T-helper 17 cell (primary cell): ENCODE measurements around the gene AATK. TPM values are rescaled to one million over a fixed set of nuclear protein-coding genes. Genes with fewer than 3 reads are reported as not detected.
"Not testable (repeated sequence)": the region's sequence is repeated elsewhere in the genome, so short reads cannot be mapped to it uniquely, and the experiment has no call there.

Source experiments
- ATAC-seq: fragments of 150-1000 bp; cut with Tn5 transposase; 2 replicates; pipeline ENCODE4 v1.10.0; 2021; ENCODE audit warnings: mild to moderate bottlenecking, moderate library complexity
- DNase-seq, 3 donors: peaks; one replicate each; pipeline versions ENCODE4 v3.0.0 to v3.0.0-alpha.2; 2020 to 2021
- H3K9me3 ChIP-seq: one replicate; pipeline ENCODE4 v1.7.0; 2013; ENCODE audit warnings: low read length, mild to moderate bottlenecking; ENCODE audit not compliant: control insufficient read depth, poor library complexity, severe bottlenecking
- H3K27ac Mint-ChIP-seq: one replicate; pipeline ENCODE4 v1.8.0; 2022; ENCODE audit warnings: mild to moderate bottlenecking, moderate library complexity, mixed read lengths
- H3K27me3 Mint-ChIP-seq: one replicate; pipeline ENCODE4 v1.8.0; 2022; ENCODE audit warnings: mixed read lengths
- H3K36me3 Mint-ChIP-seq: one replicate; pipeline ENCODE4 v1.8.0; 2022; ENCODE audit warnings: low read depth, mixed read lengths
- H3K4me1 Mint-ChIP-seq: one replicate; pipeline ENCODE4 v1.8.0; 2022; ENCODE audit warnings: mild to moderate bottlenecking, mixed read lengths
- H3K4me3 Mint-ChIP-seq: one replicate; pipeline ENCODE4 v1.8.0; 2022; ENCODE audit warnings: mild to moderate bottlenecking, moderate library complexity, mixed read lengths
- total RNA-seq, 4 donors: library from RNA in 2 of 4; stranded (reverse) in 2 of 4; gene quantifications; one replicate each; pipeline ENCODE4 v1.2.3 and lab custom pipeline; 2022 to 2026

The AATK gene
- total RNA-seq, 2 donors from 2014 or later = 1.9 to 2.2 TPM

GRCh38 chr17:81081222-81082176 lies 84.5 kb downstream of the AATK start:
- H3K36me3 Mint-ChIP-seq = no peaks in the 10 kb centered on the region

GRCh38 chr17:81080019-81080418 lies 86.0 kb downstream of the AATK start:
- peaks cover 6% of the 10 kb centered on the region for H3K4me1 Mint-ChIP-seq
- H3K4me3 Mint-ChIP-seq = no peak overlapping the region
- H3K36me3 Mint-ChIP-seq = no peaks in the 10 kb centered on the region
- ATAC-seq (no peak), DNase-seq (no peak)
- H3K27me3 Mint-ChIP-seq = no peaks in the 10 kb centered on the region
- no peak overlapping the region for H3K27ac Mint-ChIP-seq
- H3K9me3 ChIP-seq = no peaks in the 10 kb centered on the region

More at GRCh38 chr17:81081222-81082176, 84.5 kb downstream of the AATK start:
- Mint-ChIP-seq H3K27me3 (no peaks in the 10 kb centered on the region), H3K27ac (no peak overlapping the region), H3K4me1 (peaks cover 6% of the 10 kb centered on the region), H3K4me3 (peak overlapping the region; percentile 47)
- DNase-seq (no peak), ATAC-seq (no peak)
- H3K9me3 ChIP-seq = no peaks in the 10 kb centered on the region

GRCh38 chr17:81078026-81078913 lies 87.8 kb downstream of the AATK start:
- H3K9me3 ChIP-seq, H3K4me1 Mint-ChIP-seq, H3K27me3 Mint-ChIP-seq, H3K4me3 Mint-ChIP-seq, H3K36me3 Mint-ChIP-seq, ATAC-seq, DNase-seq, H3K27ac Mint-ChIP-seq: not testable (repeated sequence)

- Mint-ChIP-seq H3K4me1 (peaks cover 4% of the 10 kb centered on the region), H3K27me3 (no peaks in the 10 kb centered on the region), H3K4me3 (no peak overlapping the region), H3K36me3 (no peaks in the 10 kb centered on the region), H3K27ac (no peak overlapping the region)
- no peak for ATAC-seq
- no peak for DNase-seq
- H3K9me3 ChIP-seq = no peaks in the 10 kb centered on the region
These were observed 89.8 kb downstream of the AATK start for GRCh38 chr17:81076141-81076679.

- H3K27me3 Mint-ChIP-seq = no peaks in the 10 kb centered on the region
- peaks cover 4% of the 10 kb centered on the region for H3K4me1 Mint-ChIP-seq
- ATAC-seq (no peak), DNase-seq (no peak)
- no peak overlapping the region for H3K27ac Mint-ChIP-seq
- H3K4me3 Mint-ChIP-seq = no peak overlapping the region
- no peaks in the 10 kb centered on the region for H3K9me3 ChIP-seq
- H3K36me3 Mint-ChIP-seq = no peaks in the 10 kb centered on the region
These were observed 90.7 kb downstream of the AATK start for GRCh38 chr17:81075307-81075706.

- Mint-ChIP-seq H3K27ac (no peak overlapping the region), H3K36me3 (no peaks in the 10 kb centered on the region), H3K27me3 (no peaks in the 10 kb centered on the region), H3K4me3 (no peak overlapping the region), H3K4me1 (peaks cover 4% of the 10 kb centered on the region)
- no peaks in the 10 kb centered on the region for H3K9me3 ChIP-seq
- ATAC-seq = no peak
- no peak for DNase-seq
These were observed 91.1 kb downstream of the AATK start for GRCh38 chr17:81074875-81075274.

GRCh38 chr17:81073967-81074839 lies 91.8 kb downstream of the AATK start:
- Mint-ChIP-seq H3K27ac (peak overlapping the region; percentile 49), H3K4me3 (no peak overlapping the region), H3K4me1 (no peaks in the 10 kb centered on the region), H3K36me3 (no peaks in the 10 kb centered on the region), H3K27me3 (no peaks in the 10 kb centered on the region)
- DNase-seq (no peak), ATAC-seq (no peak)
- H3K9me3 ChIP-seq = no peaks in the 10 kb centered on the region

GRCh38 chr17:81071761-81072741 lies 94.0 kb downstream of the AATK start:
- no peaks in the 10 kb centered on the region for H3K9me3 ChIP-seq
- Mint-ChIP-seq H3K27me3 (no peaks in the 10 kb centered on the region), H3K36me3 (no peaks in the 10 kb centered on the region), H3K4me1 (no peaks in the 10 kb centered on the region), H3K4me3 (no peak overlapping the region), H3K27ac (no peak overlapping the region)
- no peak for DNase-seq
- ATAC-seq = no peak

GRCh38 chr17:81070541-81071246 lies 95.3 kb downstream of the AATK start:
- DNase-seq (no peak), ATAC-seq (no peak)
- H3K36me3 Mint-ChIP-seq = no peaks in the 10 kb centered on the region
- H3K27ac Mint-ChIP-seq = no peak overlapping the region
- no peaks in the 10 kb centered on the region for H3K4me1 Mint-ChIP-seq
- no peak overlapping the region for H3K4me3 Mint-ChIP-seq
- H3K9me3 ChIP-seq = no peaks in the 10 kb centered on the region
- no peaks in the 10 kb centered on the region for H3K27me3 Mint-ChIP-seq

- H3K36me3 Mint-ChIP-seq = no peaks in the 10 kb centered on the region
- no peak for ATAC-seq
- no peaks in the 10 kb centered on the region for H3K4me1 Mint-ChIP-seq
- no peaks in the 10 kb centered on the region for H3K9me3 ChIP-seq
- no peak for DNase-seq
- H3K4me3 Mint-ChIP-seq = no peak overlapping the region
- no peak overlapping the region for H3K27ac Mint-ChIP-seq
- H3K27me3 Mint-ChIP-seq = no peaks in the 10 kb centered on the region
These were observed 96.8 kb downstream of the AATK start for GRCh38 chr17:81069135-81069645.
